HL-60 (cell line): ENCODE measurements around the gene ARL6IP6.

Experiments
- DNase-seq, 2 experiments: peaks; one replicate each; pipeline ENCODE4 v3.0.0-alpha.2; 2010 to 2020; ENCODE audit warnings: low read depth in 1 of 2, low spot score in 1 of 2
- H3K27ac ChIP-seq: fragments of 250-450 bp; sonication (Bioruptor Pico); replicated peaks from 2 replicates; pipeline ENCODE4 v1.5.1; 2020; ENCODE audit warnings: mild to moderate bottlenecking, moderate library complexity
- H3K27me3 ChIP-seq: fragments of 250-450 bp; sonication (Bioruptor Pico); 2 replicates; pipeline ENCODE4 v1.5.1; 2021; ENCODE audit warnings: mild to moderate bottlenecking, moderate library complexity; ENCODE audit not compliant: insufficient read depth, poor library complexity, severe bottlenecking
- H3K4me3 ChIP-seq: replicated peaks from 2 replicates; pipeline ENCODE4 v1.5.1; 2011; ENCODE audit warnings: mild to moderate bottlenecking, control low read depth, low read length; ENCODE audit not compliant: insufficient read depth
- CTCF ChIP-seq: IDR thresholded peaks from one replicate; pipeline ENCODE4 v1.5.1; 2011; ENCODE audit warnings: low read length, control low read depth, inconsistent platforms; ENCODE audit not compliant: insufficient read depth
- POLR2AphosphoS5 ChIP-seq: IDR thresholded peaks from 2 replicates; pipeline ENCODE4 v1.6.1; 2012; ENCODE audit warnings: low read depth
- TF ChIP-seq, protein P1 (sequence below): IDR thresholded peaks from 2 replicates; pipeline ENCODE4 v1.6.1; 2012; ENCODE audit warnings: low read depth; ENCODE audit not compliant: insufficient replicate concordance

Gene ARL6IP6

GRCh38 chr2:152811916-152812315, 93.5 kb downstream of the ARL6IP6 start:
- Histone ChIP-seq H3K27ac (no peak overlapping the region), H3K4me3 (no peak overlapping the region), H3K27me3 (no peaks in the 10 kb centered on the region)
- no peak for TF ChIP-seq POLR2AphosphoS5
- TF ChIP-seq, protein P1, sequence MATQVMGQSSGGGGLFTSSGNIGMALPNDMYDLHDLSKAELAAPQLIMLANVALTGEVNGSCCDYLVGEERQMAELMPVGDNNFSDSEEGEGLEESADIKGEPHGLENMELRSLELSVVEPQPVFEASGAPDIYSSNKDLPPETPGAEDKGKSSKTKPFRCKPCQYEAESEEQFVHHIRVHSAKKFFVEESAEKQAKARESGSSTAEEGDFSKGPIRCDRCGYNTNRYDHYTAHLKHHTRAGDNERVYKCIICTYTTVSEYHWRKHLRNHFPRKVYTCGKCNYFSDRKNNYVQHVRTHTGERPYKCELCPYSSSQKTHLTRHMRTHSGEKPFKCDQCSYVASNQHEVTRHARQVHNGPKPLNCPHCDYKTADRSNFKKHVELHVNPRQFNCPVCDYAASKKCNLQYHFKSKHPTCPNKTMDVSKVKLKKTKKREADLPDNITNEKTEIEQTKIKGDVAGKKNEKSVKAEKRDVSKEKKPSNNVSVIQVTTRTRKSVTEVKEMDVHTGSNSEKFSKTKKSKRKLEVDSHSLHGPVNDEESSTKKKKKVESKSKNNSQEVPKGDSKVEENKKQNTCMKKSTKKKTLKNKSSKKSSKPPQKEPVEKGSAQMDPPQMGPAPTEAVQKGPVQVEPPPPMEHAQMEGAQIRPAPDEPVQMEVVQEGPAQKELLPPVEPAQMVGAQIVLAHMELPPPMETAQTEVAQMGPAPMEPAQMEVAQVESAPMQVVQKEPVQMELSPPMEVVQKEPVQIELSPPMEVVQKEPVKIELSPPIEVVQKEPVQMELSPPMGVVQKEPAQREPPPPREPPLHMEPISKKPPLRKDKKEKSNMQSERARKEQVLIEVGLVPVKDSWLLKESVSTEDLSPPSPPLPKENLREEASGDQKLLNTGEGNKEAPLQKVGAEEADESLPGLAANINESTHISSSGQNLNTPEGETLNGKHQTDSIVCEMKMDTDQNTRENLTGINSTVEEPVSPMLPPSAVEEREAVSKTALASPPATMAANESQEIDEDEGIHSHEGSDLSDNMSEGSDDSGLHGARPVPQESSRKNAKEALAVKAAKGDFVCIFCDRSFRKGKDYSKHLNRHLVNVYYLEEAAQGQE, result no peak
- no peak for TF ChIP-seq CTCF
- DNase-seq, result no peak
